GM12801 (cell line): ENCODE data around the gene AP4E1.

Experiments
- CTCF ChIP-seq: IDR thresholded peaks from one replicate; pipeline ENCODE4 v1.5.1; 2011; ENCODE audit warnings: control low read depth; ENCODE audit not compliant: insufficient read length; ENCODE audit errors: extremely low read depth

AP4E1 gene

DNA sequence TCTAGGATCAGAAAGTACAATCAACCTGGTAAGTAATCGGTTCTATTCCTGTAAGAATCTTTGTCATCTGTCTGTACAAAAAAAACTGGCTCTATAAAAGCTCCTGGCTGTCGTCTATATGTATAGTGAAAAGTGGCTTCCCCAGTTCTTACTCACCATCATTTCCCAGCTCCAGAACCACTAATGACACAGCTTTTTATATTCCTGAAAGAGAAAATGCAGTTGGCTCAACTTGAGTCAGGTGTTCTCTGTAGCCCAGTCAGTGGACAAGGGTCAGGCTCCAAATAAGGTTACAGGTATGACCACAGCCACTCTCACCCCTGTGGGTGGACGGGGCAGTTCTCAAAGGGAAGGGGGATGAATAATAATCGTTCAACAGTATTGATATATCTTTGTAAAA is 85.1 kb downstream of the AP4E1 start:
- TF ChIP-seq CTCF, result no peak

DNA sequence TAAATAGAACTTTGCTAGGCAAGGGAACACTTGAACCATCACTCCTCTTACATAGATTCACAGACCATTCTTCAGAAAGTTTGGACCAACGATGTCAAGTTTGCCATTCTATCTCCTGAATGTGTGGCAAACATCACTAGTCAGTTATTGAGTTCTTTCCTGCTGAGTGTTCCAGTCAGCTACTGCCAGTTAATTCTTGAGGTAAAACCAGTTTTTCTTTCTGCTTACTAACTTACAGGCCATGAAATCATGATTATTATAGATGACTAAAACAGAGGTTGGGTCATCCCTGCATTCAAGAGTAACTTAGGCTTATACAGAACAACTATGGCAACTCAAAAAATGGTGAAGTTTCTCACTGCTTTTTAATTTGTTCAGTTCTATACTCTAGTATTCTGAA is 88.2 kb downstream of the AP4E1 start:
- no peak for TF ChIP-seq CTCF

GRCh38 chr15:50997371-50998051 is 89.0 kb downstream of the AP4E1 start:
- TF ChIP-seq CTCF, result no peak

- TF ChIP-seq CTCF, result no peak
These were observed 95.6 kb downstream of the AP4E1 start for GRCh38 chr15:51004103-51004551.

DNA sequence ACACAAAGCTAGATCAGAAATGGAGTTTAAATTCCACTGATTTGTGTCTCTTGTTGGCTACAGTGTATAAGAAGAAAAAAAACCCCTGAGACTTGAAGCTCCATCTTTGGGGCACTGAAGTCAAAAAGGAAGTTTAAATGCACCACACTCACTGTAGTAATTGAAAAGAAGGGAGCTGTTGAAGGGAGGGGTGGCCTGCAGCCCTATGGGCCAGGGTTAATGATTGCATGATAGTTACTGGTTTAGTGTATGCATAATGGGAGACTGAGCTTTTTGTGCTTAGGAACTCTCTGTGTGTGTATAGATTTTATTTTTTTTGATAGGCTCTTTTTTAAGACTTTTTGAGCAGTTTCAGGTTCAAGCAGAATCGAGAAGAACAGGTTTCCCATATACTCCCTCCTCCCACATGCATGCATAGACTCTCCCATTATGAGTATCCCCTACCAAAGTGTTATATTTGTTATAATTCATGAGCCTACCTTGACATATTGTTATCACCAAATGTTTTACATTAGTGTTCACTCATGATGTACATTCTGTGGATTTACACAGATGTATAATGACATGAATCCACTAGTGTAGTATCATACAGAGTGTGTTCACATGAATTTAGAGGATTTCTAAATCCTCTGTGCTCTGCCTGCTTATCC is 98.0 kb downstream of the AP4E1 start:
- TF ChIP-seq CTCF, result no peak

DNA sequence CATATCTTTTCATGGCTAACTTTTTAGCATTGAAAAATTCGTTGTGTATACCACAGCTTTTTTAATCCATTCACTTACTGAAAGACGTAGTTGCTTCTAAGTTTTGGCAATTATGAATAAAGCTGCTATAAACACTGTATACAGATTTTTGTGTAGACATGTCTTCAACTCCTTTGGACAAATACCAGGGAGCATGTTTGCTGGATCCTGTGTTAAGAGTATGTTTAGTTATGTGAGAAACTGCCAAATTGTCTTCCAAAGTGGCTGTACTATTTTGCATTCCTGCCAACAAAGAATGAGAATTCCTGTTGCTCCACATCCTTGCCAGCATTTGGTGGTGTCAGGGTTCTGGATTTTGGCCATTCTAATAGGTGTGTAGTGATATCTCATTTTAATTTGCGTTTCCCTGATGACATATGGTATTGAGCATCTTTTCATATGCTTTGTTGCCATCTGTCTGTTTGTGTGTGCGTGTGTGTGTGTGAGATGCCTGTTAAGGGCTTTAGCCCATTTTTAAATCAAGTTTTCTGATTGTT is 98.7 kb downstream of the AP4E1 start:
- TF ChIP-seq CTCF, result no peak

DNA sequence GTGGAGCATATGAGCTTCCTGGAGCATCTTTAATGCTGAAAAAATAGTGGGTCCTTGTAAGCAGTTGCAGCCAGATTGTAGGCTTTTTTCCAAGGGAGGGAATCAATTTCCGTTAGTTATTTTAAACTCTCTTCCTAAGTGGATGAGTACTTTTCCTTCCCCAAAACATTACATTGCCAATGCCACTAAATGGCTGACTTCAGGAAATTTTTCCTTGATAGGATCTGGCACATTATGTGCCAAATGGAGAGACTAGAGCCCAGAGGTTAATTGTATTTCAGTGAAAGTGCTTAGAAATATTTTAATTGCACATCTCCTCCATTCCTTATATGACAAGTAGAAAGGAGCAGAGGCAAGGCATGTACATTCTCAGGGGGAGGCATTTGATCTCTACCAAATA is 102.7 kb downstream of the AP4E1 start:
- TF ChIP-seq CTCF, result no peak
